K562 (cell line): Measurements from ENCODE around the gene ERBB3. TPM values are rescaled to one million over a fixed set of nuclear protein-coding genes. Genes with fewer than 3 reads are reported as not detected.

Experiments used
- BACH1 ChIP-seq: fragments of 200-800 bp; sonication (Bioruptor generic); IDR thresholded peaks from 2 replicates; pipeline ENCODE4 v1.6.1; 2016; ENCODE audit warnings: missing genetic modification characterization, missing compliant biosample characterization
- CBX3 ChIP-seq, 2 experiments: IDR thresholded peaks; 1 replicate in 1 of 2; 2 replicates in 1 of 2; pipeline ENCODE4 v1.6.1; 2012; ENCODE audit warnings: inconsistent platforms in 2 of 2, low read length in 2 of 2, borderline replicate concordance in 1 of 2, control low read depth in 1 of 2
- CREB1 ChIP-seq, 2 experiments: sonication (generic) in 1 of 2; formaldehyde crosslinking in 1 of 2; IDR thresholded peaks; 2 replicates each; pipeline versions ENCODE4 v1.6.1 to v1.8.0; 2012 to 2022; ENCODE audit warnings: inconsistent platforms in 1 of 2, mild to moderate bottlenecking in 1 of 2, missing genetic modification reagents in 1 of 2, moderate library complexity in 1 of 2
- CTBP1 ChIP-seq: fragments of 450-650 bp; IDR thresholded peaks from 2 replicates; pipeline ENCODE4 v1.6.1; 2016; ENCODE audit warnings: borderline replicate concordance
- DACH1 ChIP-seq: fragments of 450-650 bp; IDR thresholded peaks from 2 replicates; pipeline ENCODE4 v1.6.1; 2018; ENCODE audit not compliant: partially characterized antibody
- DDX20 ChIP-seq: fragments of 450-650 bp; IDR thresholded peaks from 2 replicates; pipeline ENCODE4 v1.6.1; 2016; ENCODE audit warnings: missing genetic modification characterization, low read depth, mild to moderate bottlenecking, missing compliant biosample characterization, moderate library complexity
- E2F4 ChIP-seq: sonication (generic); formaldehyde crosslinking; IDR thresholded peaks from 2 replicates; pipeline ENCODE4 v1.8.0; 2022; ENCODE audit warnings: mild to moderate bottlenecking, low read depth, missing genetic modification reagents
- FIP1L1 ChIP-seq: fragments of 200-400 bp; formaldehyde crosslinking; IDR thresholded peaks from 2 replicates; pipeline ENCODE4 v1.6.1; 2018; ENCODE audit warnings: mild to moderate bottlenecking, low read depth, low read length; ENCODE audit not compliant: poor library complexity, severe bottlenecking
- FOXA3 ChIP-seq, 2 experiments: fragments of 450-650 bp in 1 of 2; sonication (generic) in 1 of 2; formaldehyde crosslinking; IDR thresholded peaks in 1 of 2; conservative IDR thresholded peaks in 1 of 2; 2 replicates each; pipeline versions ENCODE4 v1.4.0 to v1.8.0; 2020 to 2022; ENCODE audit warnings: mild to moderate bottlenecking in 2 of 2, missing genetic modification reagents in 1 of 2
- FOXK2 ChIP-seq, 2 experiments: fragments of 450-650 bp; IDR thresholded peaks in 1 of 2; conservative IDR thresholded peaks in 1 of 2; 2 replicates each; pipeline ENCODE4 v1.6.1; 2016; ENCODE audit warnings: low read depth in 2 of 2, mild to moderate bottlenecking in 1 of 2
- FUS ChIP-seq: fragments of 200-400 bp; formaldehyde crosslinking; optimal IDR thresholded peaks from 2 replicates; pipeline ENCODE3; 2017; ENCODE audit warnings: low read depth, low read length
- HDAC2 ChIP-seq: fragments of 450-650 bp; IDR thresholded peaks from 2 replicates; pipeline ENCODE4 v1.6.1; 2016; ENCODE audit warnings: mild to moderate bottlenecking
- HDAC8 ChIP-seq: fragments of 450-650 bp; IDR thresholded peaks from 2 replicates; pipeline ENCODE4 v1.6.1; 2016; ENCODE audit warnings: mild to moderate bottlenecking, missing genetic modification characterization, moderate library complexity, missing compliant biosample characterization
- JUNB ChIP-seq: fragments of 450-650 bp; formaldehyde crosslinking; conservative IDR thresholded peaks from 2 replicates; pipeline ENCODE4 v1.4.0; 2020; ENCODE audit warnings: mild to moderate bottlenecking
- KAT2B ChIP-seq: IDR thresholded peaks from one replicate; pipeline ENCODE4 v1.6.1; 2012; ENCODE audit warnings: low read depth, mild to moderate bottlenecking, control low read depth, inconsistent platforms, low read length, moderate library complexity
- KAT7 ChIP-seq: sonication (generic); formaldehyde crosslinking; IDR thresholded peaks from 2 replicates; pipeline ENCODE4 v1.8.0; 2022; ENCODE audit warnings: missing genetic modification reagents, mild to moderate bottlenecking, borderline replicate concordance
- KAT8 ChIP-seq: fragments of 450-650 bp; IDR thresholded peaks from 2 replicates; pipeline ENCODE4 v1.6.1; 2016; ENCODE audit warnings: low read depth, mild to moderate bottlenecking
- LARP7 ChIP-seq: fragments of 450-650 bp; IDR thresholded peaks from 2 replicates; pipeline ENCODE4 v1.6.1; 2016
- MEF2D ChIP-seq: conservative IDR thresholded peaks from 2 replicates; pipeline ENCODE4 v1.6.1; 2016; ENCODE audit warnings: low read depth, missing genetic modification characterization, missing compliant biosample characterization
- MIER1 ChIP-seq: fragments of 450-650 bp; IDR thresholded peaks from 2 replicates; pipeline ENCODE4 v1.6.1; 2016; ENCODE audit warnings: antibody characterized with exemption, mild to moderate bottlenecking, low read depth
- POLR2B ChIP-seq: fragments of 450-650 bp; IDR thresholded peaks from 2 replicates; pipeline ENCODE4 v1.6.1; 2018; ENCODE audit warnings: low read depth; ENCODE audit not compliant: partially characterized antibody
- RCOR1 ChIP-seq, 2 experiments: IDR thresholded peaks; 2 replicates each; pipeline ENCODE4 v1.6.1; 2012; ENCODE audit warnings: low read depth in 2 of 2, low read length in 2 of 2, borderline replicate concordance in 1 of 2, improper control_type of control experiment in 1 of 2
- TEAD4 ChIP-seq, 2 experiments: sonication (generic) in 1 of 2; formaldehyde crosslinking in 1 of 2; IDR thresholded peaks; 2 replicates each; pipeline versions ENCODE4 v1.6.1 to v1.8.0; 2012 to 2022; ENCODE audit warnings: borderline replicate concordance in 1 of 2, inconsistent platforms in 1 of 2, low read length in 1 of 2, mild to moderate bottlenecking in 1 of 2, missing genetic modification reagents in 1 of 2
- ZBTB17 ChIP-seq: fragments of 450-650 bp; formaldehyde crosslinking; IDR thresholded peaks from 2 replicates; pipeline ENCODE4 v1.4.0; 2020; ENCODE audit warnings: mild to moderate bottlenecking
- ZNF174 ChIP-seq: fragments of 250-450 bp; sonication (Bioruptor Pico); IDR thresholded peaks from 2 replicates; pipeline ENCODE4 v1.4.0; 2020; ENCODE audit warnings: mild to moderate bottlenecking
- ZNF23 ChIP-seq: fragments of 250-450 bp; sonication (Bioruptor Pico); IDR thresholded peaks from 2 replicates; pipeline ENCODE4 v1.4.0; 2020; ENCODE audit warnings: mild to moderate bottlenecking
- ZNF511 ChIP-seq: sonication (generic); formaldehyde crosslinking; IDR thresholded peaks from 2 replicates; pipeline ENCODE4 v1.8.0; 2022; ENCODE audit warnings: mild to moderate bottlenecking, missing genetic modification reagents
- polyA plus RNA-seq, 8 experiments: library from polyadenylated mRNA; depleted of rRNA in 4 of 8; stranded (reverse) in 5 of 8; unstranded in 3 of 8; fragments of >200 nt; fragmentation: Nextera tagmentation in 2 of 8; fragmentation: Illumina TruSeq in 1 of 8; extraction: Ambion mirVana in 2 of 8; extraction: Trizol in 1 of 8; gene quantifications; 2 replicates each; pipeline versions ENCODE4 v1.2.1 to v1.2.3, GENCODE V29; 2011 to 2014; ENCODE audit warnings: inconsistent platforms in 1 of 8, missing spikeins in 1 of 8
- total RNA-seq, 7 experiments: library from RNA; depleted of rRNA in 6 of 7; stranded (reverse); fragments of >200 nt in 6 of 7; fragmentation: Illumina TruSeq in 2 of 7; extraction: Trizol in 2 of 7; gene quantifications; 2 replicates each; pipeline versions ENCODE4 v1.2.1 to v1.2.3, GENCODE V29; 2011 to 2021; ENCODE audit warnings: low replicate concordance in 1 of 7

Gene ERBB3
- total and polyA plus RNA-seq, 9 of the 15 experiments (the other 6 are each of a cell fraction or from before 2014, with no cell fraction given) = 1.5 to 5.4 (median 3.8) TPM

GRCh38 chr12:56079723-56080555, at the start of gene ERBB3 (continued):
- TF ChIP-seq JUNB (CRISPR knock-in tag) = peak; percentile 70; the same call in 1 of the 2 replicates
- peak in 1 of 2 experiments; percentile 23; a peak in 1 of 4 replicates for TF ChIP-seq FOXA3 (CRISPR knock-in tag; conservative IDR thresholded peaks at IDR 0.05 in 1 of 2, IDR thresholded peaks at IDR 0.05 in 1 of 2)
- TF ChIP-seq FOXK2 (conservative IDR thresholded peaks at IDR 0.05 in 1 of 2, IDR thresholded peaks at IDR 0.05 in 1 of 2; ENCODE audit: low read depth in 2 of 2) = peak in 1 of 2 experiments; percentile 53; a peak in 2 of 4 replicates
- TF ChIP-seq E2F4 = 0 out of 2 replicates have a peak, but pooled peaks have one; percentile 31
- peak; percentile 54; the same call in 1 of the 2 replicates for TF ChIP-seq CREB1 (IDR thresholded peaks at IDR 0.05)
- TF ChIP-seq CREB1 (CRISPR knock-in tag; IDR thresholded peaks at IDR 0.05) = peak; percentile 68
- no peak; the same call in 1 of the 2 replicates for TF ChIP-seq TEAD4 (IDR thresholded peaks at IDR 0.05; ENCODE audit: low read length)
- peak; percentile 28; the same call in 1 of the 2 replicates for TF ChIP-seq TEAD4 (CRISPR knock-in tag; IDR thresholded peaks at IDR 0.05; ENCODE audit: borderline replicate concordance)
- TF ChIP-seq MIER1 = no peak
- no peak for TF ChIP-seq BACH1
- peak in 1 of 2 experiments; percentile 74; a peak in 2 of 4 replicates for TF ChIP-seq RCOR1 (IDR thresholded peaks at IDR 0.05; ENCODE audit: borderline replicate concordance in 1 of 2, low read depth in 2 of 2, low read length in 2 of 2)
- TF ChIP-seq POLR2B = peak; percentile 29
- TF ChIP-seq DACH1 = no peak
- peak; percentile 56 for TF ChIP-seq FIP1L1
- peak; percentile 19; the same call in 1 of the 2 replicates for TF ChIP-seq ZNF511 (CRISPR knock-in tag)
- 0 out of 2 replicates have a peak, but pooled peaks have one; percentile 53 for TF ChIP-seq LARP7
- no peak for TF ChIP-seq KAT8
- TF ChIP-seq KAT2B = no peak
- peak; percentile 73; the same call in 1 of the 2 replicates for TF ChIP-seq KAT7 (CRISPR knock-in tag)
- no peak for TF ChIP-seq ZNF23 (CRISPR knock-in tag)
- no peak for TF ChIP-seq ZNF174 (CRISPR knock-in tag)
- TF ChIP-seq HDAC8 (tag) = peak; percentile 26; the same call in 1 of the 2 replicates
- TF ChIP-seq DDX20 (tag) = no peak
- no peak for TF ChIP-seq MEF2D (tag)
- TF ChIP-seq CBX3 (IDR thresholded peaks at IDR 0.05; ENCODE audit: borderline replicate concordance in 1 of 2, low read length in 2 of 2) = peak in 1 of 2 experiments; percentile 49; a peak in 1 of 3 replicates
- TF ChIP-seq FUS = peak; percentile 32
- TF ChIP-seq ZBTB17 (CRISPR knock-in tag) = peak; percentile 38; the same call in 1 of the 2 replicates
- peak; percentile 84; the same call in 1 of the 2 replicates for TF ChIP-seq HDAC2
- TF ChIP-seq CTBP1 = peak; percentile 87; the same call in 1 of the 2 replicates
